Anterior cingulate cortex (tissue), 58 donors: ENCODE results near the gene TFDP1.

Source experiments
- DNase-seq, 58 donors: peaks; one replicate each; lab custom pipeline; 2025; lab: John Stamatoyannopoulos, UW

Gene TFDP1

GRCh38 chr13:113644800-113645199 is 60.2 kb downstream of the TFDP1 start:
- no peak for DNase-seq

GRCh38 chr13:113645329-113645728 is 60.8 kb downstream of the TFDP1 start:
- no peak for DNase-seq

- no peak for DNase-seq
Measured at GRCh38 chr13:113646376-113646775, 61.8 kb downstream of the TFDP1 start.

- DNase-seq = no peak
Measured at GRCh38 chr13:113646921-113647340, 62.4 kb downstream of the TFDP1 start.

GRCh38 chr13:113647351-113648215 is 63.0 kb downstream of the TFDP1 start:
- peak in 56 of 58 donors; percentile 23 to 95 (median 85) for DNase-seq

- DNase-seq = no peak
Measured at GRCh38 chr13:113648216-113648610, 63.7 kb downstream of the TFDP1 start.

- DNase-seq = no peak
Measured at GRCh38 chr13:113649212-113649611, 64.7 kb downstream of the TFDP1 start.

GRCh38 chr13:113650275-113650674 is 65.7 kb downstream of the TFDP1 start:
- DNase-seq = no peak

- no peak for DNase-seq
Measured at GRCh38 chr13:113650731-113651148, 66.2 kb downstream of the TFDP1 start.

GRCh38 chr13:113651511-113652403 is 67.2 kb downstream of the TFDP1 start:
- no peak for DNase-seq

- DNase-seq = no peak
Measured at GRCh38 chr13:113652404-113653263, 68.1 kb downstream of the TFDP1 start.

- no peak for DNase-seq
Measured at GRCh38 chr13:113653264-113654174, 69.0 kb downstream of the TFDP1 start.

GRCh38 chr13:113654175-113654560 is 69.6 kb downstream of the TFDP1 start:
- no peak for DNase-seq

GRCh38 chr13:113654591-113655345 is 70.2 kb downstream of the TFDP1 start:
- DNase-seq = no peak

GRCh38 chr13:113655346-113656002 is 70.9 kb downstream of the TFDP1 start:
- DNase-seq = no peak

- no peak for DNase-seq
Measured at GRCh38 chr13:113656003-113656588, 71.5 kb downstream of the TFDP1 start.

- no peak for DNase-seq
Measured at GRCh38 chr13:113656831-113657671, 72.5 kb downstream of the TFDP1 start.
